BLaER1 (cell line): ENCODE measurements around the gene ZBTB18.
A peak's percentile ranks its signal among the peaks of the same experiment; 100 is the strongest.
"Not testable (repeated sequence)": the region's sequence is repeated elsewhere in the genome, so short reads cannot be mapped to it uniquely, and the experiment has no call there.

Experiments used
- H3K27ac ChIP-seq: shearing (Covaris generic); formaldehyde crosslinking; 2 replicates; pipeline ENCODE4 v1.8.1; 2022
- H3K27me3 ChIP-seq: shearing (Covaris generic); formaldehyde crosslinking; 2 replicates; pipeline ENCODE4 v1.8.1; 2022
- H3K36me3 ChIP-seq: shearing (Covaris generic); formaldehyde crosslinking; 2 replicates; pipeline ENCODE4 v1.8.1; 2022
- H3K4me1 ChIP-seq: shearing (Covaris generic); formaldehyde crosslinking; 2 replicates; pipeline ENCODE4 v1.8.1; 2022
- H3K4me2 ChIP-seq: shearing (Covaris generic); formaldehyde crosslinking; 2 replicates; pipeline ENCODE4 v1.8.1; 2022
- H3K4me3 ChIP-seq: shearing (Covaris generic); formaldehyde crosslinking; 2 replicates; pipeline ENCODE4 v1.8.1; 2022
- H3K9ac ChIP-seq: shearing (Covaris generic); formaldehyde crosslinking; 2 replicates; pipeline ENCODE4 v1.8.1; 2022
- H3K9me3 ChIP-seq: shearing (Covaris generic); formaldehyde crosslinking; 2 replicates; pipeline ENCODE4 v1.8.1; 2022
- H4K20me1 ChIP-seq: shearing (Covaris generic); formaldehyde crosslinking; 2 replicates; pipeline ENCODE4 v1.8.1; 2022
- Cebpa-rat ChIP-seq: shearing (Covaris generic); IDR thresholded peaks from 2 replicates; pipeline ENCODE4 v1.8.1; 2022

The ZBTB18 gene

GRCh38 chr1:244035358-244035757, 15.7 kb upstream of the ZBTB18 start:
- no peaks in the 10 kb centered on the region for H3K9me3 ChIP-seq
- H3K27ac ChIP-seq: no peak overlapping the region
- no peaks in the 10 kb centered on the region for H3K36me3 ChIP-seq
- H3K4me2 ChIP-seq: no peak overlapping the region
- H3K4me3 ChIP-seq: no peak overlapping the region
- H3K4me1 ChIP-seq: no peaks in the 10 kb centered on the region
- no peak overlapping the region for H3K9ac ChIP-seq
- no peak for TF ChIP-seq Cebpa-rat
- H3K27me3 ChIP-seq: no peaks in the 10 kb centered on the region
- H4K20me1 ChIP-seq: no peaks in the 10 kb centered on the region

- H3K4me3 ChIP-seq: no peak overlapping the region
- no peak overlapping the region for H3K27ac ChIP-seq
- H3K4me2 ChIP-seq: no peak overlapping the region
- no peaks in the 10 kb centered on the region for H4K20me1 ChIP-seq
- TF ChIP-seq Cebpa-rat: no peak
- H3K36me3 ChIP-seq: no peaks in the 10 kb centered on the region
- H3K4me1 ChIP-seq: no peaks in the 10 kb centered on the region
- H3K27me3 ChIP-seq: no peaks in the 10 kb centered on the region
- no peaks in the 10 kb centered on the region for H3K9me3 ChIP-seq
- no peak overlapping the region for H3K9ac ChIP-seq
Measured at GRCh38 chr1:244037252-244037651, 13.8 kb upstream of the ZBTB18 start.

- H3K4me2 ChIP-seq: no peak overlapping the region
- no peaks in the 10 kb centered on the region for H3K27me3 ChIP-seq
- H3K4me1 ChIP-seq: peaks cover 8% of the 10 kb centered on the region
- H3K9me3 ChIP-seq: no peaks in the 10 kb centered on the region
- H3K27ac ChIP-seq: no peak overlapping the region
- H3K9ac ChIP-seq: no peak overlapping the region
- TF ChIP-seq Cebpa-rat: no peak
- H4K20me1 ChIP-seq: no peaks in the 10 kb centered on the region
- no peak overlapping the region for H3K4me3 ChIP-seq
- no peaks in the 10 kb centered on the region for H3K36me3 ChIP-seq
Measured at GRCh38 chr1:244041466-244042120, 9.5 kb upstream of the ZBTB18 start.

GRCh38 chr1:244042293-244042692, 8.8 kb upstream of the ZBTB18 start:
- Histone ChIP-seq H3K27me3 (no peaks in the 10 kb centered on the region), H3K4me2 (no peak overlapping the region), H4K20me1 (no peaks in the 10 kb centered on the region)

GRCh38 chr1:244044423-244044822, 6.7 kb upstream of the ZBTB18 start:
- H3K9me3 ChIP-seq: no peaks in the 10 kb centered on the region
- H3K27ac ChIP-seq: no peak overlapping the region
- no peak overlapping the region for H3K4me2 ChIP-seq
- H3K4me3 ChIP-seq: no peak overlapping the region
- peaks cover 15% of the 10 kb centered on the region for H3K4me1 ChIP-seq
- H3K36me3 ChIP-seq: no peaks in the 10 kb centered on the region
- no peaks in the 10 kb centered on the region for H4K20me1 ChIP-seq
- no peak overlapping the region for H3K9ac ChIP-seq
- TF ChIP-seq Cebpa-rat: no peak
- no peaks in the 10 kb centered on the region for H3K27me3 ChIP-seq

More at GRCh38 chr1:244042293-244042692, 8.8 kb upstream of the ZBTB18 start:
- TF ChIP-seq Cebpa-rat: no peak
- Histone ChIP-seq H3K4me1 (peaks cover 15% of the 10 kb centered on the region), H3K9me3 (no peaks in the 10 kb centered on the region), H3K9ac (no peak overlapping the region), H3K36me3 (no peaks in the 10 kb centered on the region), H3K4me3 (no peak overlapping the region), H3K27ac (no peak overlapping the region)

GRCh38 chr1:244046254-244046653, 4.8 kb upstream of the ZBTB18 start:
- Histone ChIP-seq H3K4me2 (0 out of 2 replicates have a peak overlapping the region, but pooled peaks have one; percentile 93), H3K4me1 (peaks cover 30% of the 10 kb centered on the region), H4K20me1 (peaks cover 17% of the 10 kb centered on the region)
- not testable (repeated sequence) for H3K36me3 ChIP-seq, H3K27ac ChIP-seq, H3K9me3 ChIP-seq, H3K27me3 ChIP-seq, H3K4me3 ChIP-seq, H3K9ac ChIP-seq

GRCh38 chr1:244046907-244047611, 4.0 kb upstream of the ZBTB18 start:
- TF ChIP-seq Cebpa-rat: no peak
- Histone ChIP-seq H3K9ac (peak overlapping the region; percentile 90), H3K4me1 (peaks cover 38% of the 10 kb centered on the region), H3K4me3 (peak overlapping the region; percentile 78), H3K4me2 (peak overlapping the region; percentile 93), H4K20me1 (peaks cover 25% of the 10 kb centered on the region), H3K36me3 (no peaks in the 10 kb centered on the region), H3K27ac (peak overlapping the region; percentile 92), H3K27me3 (no peaks in the 10 kb centered on the region), H3K9me3 (no peaks in the 10 kb centered on the region)

- Histone ChIP-seq H3K36me3 (no peaks in the 10 kb centered on the region), H3K4me1 (peaks cover 44% of the 10 kb centered on the region), H3K4me3 (peak overlapping the region; percentile 78), H3K27me3 (no peaks in the 10 kb centered on the region), H3K27ac (peak overlapping the region; percentile 92), H3K9ac (peak overlapping the region; percentile 90), H3K9me3 (no peaks in the 10 kb centered on the region), H4K20me1 (peaks cover 32% of the 10 kb centered on the region), H3K4me2 (peak overlapping the region; percentile 93)
- TF ChIP-seq Cebpa-rat: no peak; the same call in 1 of the 2 replicates
Measured at GRCh38 chr1:244047621-244048255, 3.3 kb upstream of the ZBTB18 start.

GRCh38 chr1:244048256-244049161, 2.6 kb upstream of the ZBTB18 start:
- Histone ChIP-seq H3K27ac (peak overlapping the region; percentile 94), H3K36me3 (peaks cover 2% of the 10 kb centered on the region), H3K4me1 (peaks cover 51% of the 10 kb centered on the region), H3K4me2 (no peak overlapping the region), H3K27me3 (no peaks in the 10 kb centered on the region), H3K9me3 (no peaks in the 10 kb centered on the region), H4K20me1 (peaks cover 40% of the 10 kb centered on the region), H3K4me3 (peak overlapping the region; percentile 78), H3K9ac (peak overlapping the region; percentile 89)
- TF ChIP-seq Cebpa-rat: no peak
